Fibroblast of skin of back (primary cell): ENCODE data around the gene SIL1.
"Not testable (repeated sequence)": the region's sequence is repeated elsewhere in the genome, so short reads cannot be mapped to it uniquely, and the experiment has no call there.

Experiments
- DNase-seq: peaks from one replicate; pipeline ENCODE4 v3.0.0-alpha.2; 2013

The SIL1 gene

GRCh38 chr5:139019880-139020279 lies 178.3 kb downstream of the SIL1 start:
- no peak for DNase-seq

- DNase-seq = no peak
Measured at GRCh38 chr5:139019211-139019610, 179.0 kb downstream of the SIL1 start.

GRCh38 chr5:139017624-139018023 lies 180.5 kb downstream of the SIL1 start:
- no peak for DNase-seq

GRCh38 chr5:139016186-139016585 lies 182.0 kb downstream of the SIL1 start:
- no peak for DNase-seq

- no peak for DNase-seq
Measured at GRCh38 chr5:139014726-139015125, 183.4 kb downstream of the SIL1 start.

- no peak for DNase-seq
Measured at GRCh38 chr5:139012176-139012575, 186.0 kb downstream of the SIL1 start.

- not testable (repeated sequence) for DNase-seq
Measured at GRCh38 chr5:139011156-139011555, 187.0 kb downstream of the SIL1 start.

- DNase-seq = peak; percentile 56
Measured at GRCh38 chr5:139004374-139005307, 193.5 kb downstream of the SIL1 start.

GRCh38 chr5:138999674-139000073 lies 198.5 kb downstream of the SIL1 start:
- no peak for DNase-seq

GRCh38 chr5:138998521-138998920 lies 199.6 kb downstream of the SIL1 start:
- no peak for DNase-seq

GRCh38 chr5:138996120-138996519 lies 202.0 kb downstream of the SIL1 start:
- no peak for DNase-seq

GRCh38 chr5:138990986-138991590 lies 207.1 kb downstream of the SIL1 start:
- no peak for DNase-seq

GRCh38 chr5:138989720-138990119 lies 208.4 kb downstream of the SIL1 start:
- DNase-seq = peak; percentile 62

GRCh38 chr5:138986186-138986800 lies 211.9 kb downstream of the SIL1 start:
- DNase-seq = no peak

GRCh38 chr5:138985683-138986082 lies 212.5 kb downstream of the SIL1 start:
- DNase-seq = no peak

- DNase-seq = no peak
Measured at GRCh38 chr5:138985256-138985655, 212.9 kb downstream of the SIL1 start.

GRCh38 chr5:138983984-138984383 lies 214.2 kb downstream of the SIL1 start:
- no peak for DNase-seq

GRCh38 chr5:138981586-138981985 lies 216.6 kb downstream of the SIL1 start:
- DNase-seq = peak; percentile 69

- DNase-seq = peak; percentile 91
Measured at GRCh38 chr5:138981131-138981530, 217.0 kb downstream of the SIL1 start.

- no peak for DNase-seq
Measured at GRCh38 chr5:138980441-138980840, 217.7 kb downstream of the SIL1 start.

GRCh38 chr5:138979684-138980280 lies 218.4 kb downstream of the SIL1 start:
- DNase-seq = no peak

GRCh38 chr5:138978581-138978980 lies 219.6 kb downstream of the SIL1 start:
- no peak for DNase-seq

GRCh38 chr5:138978080-138978479 lies 220.1 kb downstream of the SIL1 start:
- DNase-seq = peak; percentile 73
